Measurements from ENCODE around the gene ARHGAP25. TPM values are rescaled to one million over a fixed set of nuclear protein-coding genes. Genes with fewer than 3 reads are reported as not detected.

Gene ARHGAP25
- total RNA-seq, 4 donors from 2014 or later: 6.1 to 40.8 (median 11.7) TPM

GRCh38 chr2:68854476-68854875 lies 119.9 kb downstream of the ARHGAP25 start:
- ATAC-seq (ENCODE audit: low FRiP score): no peak
- DNase-seq (ENCODE audit: low spot score): no peak
- no peak for TF ChIP-seq CTCF (IDR thresholded peaks at IDR 0.05)

- TF ChIP-seq CTCF (IDR thresholded peaks at IDR 0.05): no peak
- DNase-seq (ENCODE audit: low spot score) (no peak), ATAC-seq (ENCODE audit: low FRiP score) (no peak)
These were observed 120.9 kb downstream of the ARHGAP25 start for GRCh38 chr2:68855550-68855949.

- no peak for TF ChIP-seq CTCF (IDR thresholded peaks at IDR 0.05)
- DNase-seq (ENCODE audit: low spot score): no peak
- ATAC-seq (ENCODE audit: low FRiP score): no peak
These were observed 122.7 kb downstream of the ARHGAP25 start for GRCh38 chr2:68857202-68857845.

- ATAC-seq (ENCODE audit: low FRiP score): no peak
- no peak for DNase-seq (ENCODE audit: low spot score)
- no peak for TF ChIP-seq CTCF (IDR thresholded peaks at IDR 0.05)
These were observed 123.3 kb downstream of the ARHGAP25 start for GRCh38 chr2:68857855-68858456.

- ATAC-seq (ENCODE audit: low FRiP score): no peak
- no peak for TF ChIP-seq CTCF (IDR thresholded peaks at IDR 0.05)
- DNase-seq (ENCODE audit: low spot score): no peak
These were observed 125.5 kb downstream of the ARHGAP25 start for GRCh38 chr2:68860111-68860510.

GRCh38 chr2:68861330-68861729 lies 126.7 kb downstream of the ARHGAP25 start:
- no peak for TF ChIP-seq CTCF (IDR thresholded peaks at IDR 0.05)
- DNase-seq (ENCODE audit: low spot score) (no peak), ATAC-seq (ENCODE audit: low FRiP score) (no peak)

- ATAC-seq (ENCODE audit: low FRiP score): no peak
- no peak for TF ChIP-seq CTCF (IDR thresholded peaks at IDR 0.05)
These were observed 128.3 kb downstream of the ARHGAP25 start for GRCh38 chr2:68862889-68863288.

More at GRCh38 chr2:68862889-68863288, 128.3 kb downstream of the ARHGAP25 start:
- DNase-seq (ENCODE audit: low spot score): no peak

Data from omental fat pad (tissue), 4 donors.